Muscle of leg (tissue), 9 donors: ENCODE data around the gene SPRED2. TPM values are rescaled to one million over a fixed set of nuclear protein-coding genes. Genes with fewer than 3 reads are reported as not detected.

Experiments
- polyA plus RNA-seq, 8 donors: library from polyadenylated mRNA; unstranded; fragments of 120-200 nt; gene quantifications; one replicate each; pipeline versions ENCODE4 v1.2.1 to v1.2.3, GENCODE V29; 2013; ENCODE audit warnings: inconsistent platforms in 1 of 8, low replicate concordance in 1 of 8; ENCODE audit not compliant: insufficient read length in 8 of 8, insufficient read depth in 1 of 8
- total RNA-seq: library from RNA; stranded (reverse); fragments of 120-200 nt; gene quantifications from one replicate; pipeline ENCODE4 v1.2.4, GENCODE V29; 2013

SPRED2 gene
- total and polyA plus RNA-seq, 9 donors, result 10.7 to 51.3 (median 30.9) TPM

Other genes starting within 250 kb of the SPRED2 start
- gene ACTR2, start 204.8 kb downstream of the SPRED2 start, total RNA-seq, result 38.3 TPM
- 100 to 1,000 TPM in 7 of 8 donors, 10 to 100 TPM in 1; 88.4 to 170 (median 125) TPM for gene ACTR2, start 204.8 kb downstream of the SPRED2 start, polyA plus RNA-seq